ENCODE results near the gene PRLR. TPM values are rescaled to one million over a fixed set of nuclear protein-coding genes. Genes with fewer than 3 reads are reported as not detected.

Gene PRLR
- total and polyA plus RNA-seq, 9 of the 15 experiments (the other 6 are each of a cell fraction or from before 2014, with no cell fraction given): 0.02 TPM; not detected in 8

GRCh38 chr5:35030426-35031100, 199.7 kb downstream of the PRLR start:
- Histone ChIP-seq H3K9ac (ENCODE audit: insufficient read depth in 1 of 2, low read depth in 2 of 2, low read length in 2 of 2) (no peak overlapping the region), H2AFZ (ENCODE audit: low read depth, low read length) (no peak overlapping the region), H3K9me1 (ENCODE audit: control insufficient read depth, insufficient read depth, low read length) (no peaks in the 10 kb centered on the region), H3K36me3 (ENCODE audit: control insufficient read depth, insufficient read depth, low read length) (no peaks in the 10 kb centered on the region), H3K4me2 (ENCODE audit: insufficient read depth, low read length) (no peak overlapping the region), H3K79me2 (ENCODE audit: control insufficient read depth, insufficient read depth, low read length) (no peaks in the 10 kb centered on the region), H3K27me3 (ENCODE audit: control insufficient read depth in 2 of 2, insufficient read depth in 2 of 2, low read length in 2 of 2) (peaks cover 7 to 31% of the 10 kb centered on the region in 2 experiments; a peak in 3 of 5 replicates), H3K27ac (ENCODE audit: extremely low read depth, low read depth, low read length) (no peak overlapping the region), H3K9me3 (replicated peaks; ENCODE audit: control insufficient read depth, insufficient read depth, low read depth, low read length) (no peaks in the 10 kb centered on the region), H4K20me1 (replicated peaks; ENCODE audit: control insufficient read depth, insufficient read depth, low read length) (no peaks in the 10 kb centered on the region), H3K4me1 (replicated peaks in 1 of 2; ENCODE audit: control insufficient read depth in 2 of 2, insufficient read depth in 2 of 2, low read length in 2 of 2) (no peaks in the 10 kb centered on the region), H3K4me3 (no peak overlapping the region)
- ChIA-PET POLR2A (no interaction called here), CTCF (ENCODE audit: low intra/inter-chr PET ratio) (no interaction called here)
- FAIRE-seq (no peak), DNase-seq (ENCODE audit: extremely low read depth in 1 of 4, low spot score in 3 of 4) (peak in 1 of 4 experiments; percentile 3), ATAC-seq (peak; percentile 63)
- intact Hi-C loops (cut with micrococcal nuclease) (no loop called here), in situ Hi-C loops (cut with MboI) (no loop called here)
- 1% methylated on average over 10 of the region's 10 CpGs for WGBS (ENCODE audit: insufficient coverage, low coverage, missing lambda C conversion rate)
- TF ChIP-seq MYC (IDR thresholded peaks at IDR 0.05; ENCODE audit: low read depth, low read length) (no peak), MYC (CRISPR knock-in tag; IDR thresholded peaks at IDR 0.05; ENCODE audit: borderline replicate concordance, low read depth) (no peak), TARDBP (IDR thresholded peaks at IDR 0.05) (no peak), JUNB (CRISPR knock-in tag; conservative IDR thresholded peaks at IDR 0.05) (no peak), HES1 (IDR thresholded peaks at IDR 0.05; ENCODE audit: low read depth) (no peak), FOXM1 (IDR thresholded peaks at IDR 0.05; ENCODE audit: low read depth) (no peak), FOXM1 (CRISPR knock-in tag; IDR thresholded peaks at IDR 0.05; ENCODE audit: low read depth) (no peak), ZZZ3 (IDR thresholded peaks at IDR 0.05) (no peak), RAD21 (CRISPR knock-in tag; conservative IDR thresholded peaks at IDR 0.05 in 1 of 2, IDR thresholded peaks at IDR 0.05 in 1 of 2) (peak in 1 of 2 experiments; percentile 37; a peak in 1 of 4 replicates), ATF4 (CRISPR knock-in tag; IDR thresholded peaks at IDR 0.05) (no peak), ZNF512 (tag; IDR thresholded peaks at IDR 0.05) (no peak), SOX6 (IDR thresholded peaks at IDR 0.05) (no peak), CTCF (IDR thresholded peaks at IDR 0.05 in 2 of 3, conservative IDR thresholded peaks at IDR 0.05 in 1 of 3; ENCODE audit: insufficient read depth in 2 of 3, low read depth in 1 of 3, low read length in 3 of 3) (peak in 1 of 3 experiments; percentile 30; a peak in 1 of 6 replicates), CBX5 (IDR thresholded peaks at IDR 0.05; ENCODE audit: borderline replicate concordance, low read depth) (no peak)
- no TSS peak for BruUV-seq (replicated peaks)

Data from K562 (cell line).